A549 (cell line): ENCODE results near the gene DQX1. TPM values are rescaled to one million over a fixed set of nuclear protein-coding genes. Genes with fewer than 3 reads are reported as not detected.
A peak's percentile ranks its signal among the peaks of the same experiment; 100 is the strongest.

Experiments
- ATAC-seq, 2 experiments: fragments of 200-7000 bp in 1 of 2; fragments of >200 bp in 1 of 2; cut with Nextera tagmentation in 1 of 2; cut with Tn5 transposase in 1 of 2; 3 replicates each; pipeline versions ENCODE4 v1.8.0 to v1.9.1; 2018 to 2020; ENCODE audit warnings: mild to moderate bottlenecking in 1 of 2, moderate library complexity in 1 of 2
- CTCF ChIA-PET: fragments of 300-600 bp; sonication (Branson Sonifier 250); formaldehyde crosslinking; extraction: SDS; loops from one replicate; lab custom pipeline; 2021; ENCODE audit warnings: antibody characterized with exemption, inconsistent platforms; lab: Yijun Ruan, JAX
- POLR2A ChIA-PET: fragments of 350-600 bp; formaldehyde crosslinking; extraction: SDS; loops from one replicate; lab custom pipeline; 2021; ENCODE audit warnings: antibody characterized with exemption, inconsistent platforms; lab: Yijun Ruan, JAX
- DNase-seq, 2 experiments: peaks; one replicate each; pipeline versions ENCODE4 v3.0.0 to v3.0.0-alpha.2; 2011 to 2016; ENCODE audit warnings: low read depth in 1 of 2, low spot score in 1 of 2
- FAIRE-seq: peaks from 2 replicates; lab custom pipeline; 2011; peaks lifted over from hg19 to GRCh38; lab: Jason Lieb, UNC
- H3K27ac ChIP-seq, 2 experiments: fragments of >200 bp; sonication (Bioruptor Twin); formaldehyde crosslinking; 3 replicates each; pipeline ENCODE4 v1.5.1; 2016 to 2017
- H3K4me1 ChIP-seq: fragments of >200 bp; sonication (Bioruptor Twin); formaldehyde crosslinking; 3 replicates; pipeline ENCODE4 v1.6.1; 2016
- H3K4me2 ChIP-seq: fragments of >200 bp; sonication (Bioruptor Twin); formaldehyde crosslinking; 3 replicates; pipeline ENCODE4 v1.6.1; 2016
- H3K4me3 ChIP-seq: fragments of >200 bp; sonication (Bioruptor Twin); formaldehyde crosslinking; 3 replicates; pipeline ENCODE4 v1.5.1; 2016
- H3K9me3 ChIP-seq: fragments of >200 bp; sonication (Bioruptor Twin); formaldehyde crosslinking; 3 replicates; pipeline ENCODE4 v1.6.1; 2016
- BHLHE40 ChIP-seq: IDR thresholded peaks from 2 replicates; pipeline ENCODE4 v1.6.1; 2012; ENCODE audit warnings: low read depth, low read length, inconsistent platforms
- CEBPB ChIP-seq, 2 experiments: fragments of >200 bp in 1 of 2; sonication (Bioruptor Twin) in 1 of 2; formaldehyde crosslinking in 1 of 2; IDR thresholded peaks; 2 replicates each; pipeline ENCODE4 v1.6.1; 2012 to 2016
- CHD4 ChIP-seq: fragments of 200-600 bp; sonication (generic); IDR thresholded peaks from 2 replicates; pipeline ENCODE4 v1.6.1; 2016; ENCODE audit warnings: antibody characterized with exemption, mild to moderate bottlenecking, borderline replicate concordance
- FOSB ChIP-seq: fragments of 250-450 bp; sonication (Bioruptor Pico); IDR thresholded peaks from 2 replicates; pipeline ENCODE4 v1.5.0; 2020; ENCODE audit warnings: mild to moderate bottlenecking, moderate library complexity
- HDAC2 ChIP-seq: fragments of 200-600 bp; sonication (generic); IDR thresholded peaks from 2 replicates; pipeline ENCODE4 v1.6.1; 2016
- HOXA7 ChIP-seq: fragments of 250-450 bp; sonication (Bioruptor Pico); IDR thresholded peaks from 2 replicates; pipeline ENCODE4 v1.5.0; 2020; ENCODE audit warnings: mild to moderate bottlenecking, moderate library complexity
- HOXB5 ChIP-seq: fragments of 250-450 bp; sonication (Bioruptor Pico); IDR thresholded peaks from 2 replicates; pipeline ENCODE4 v1.5.0; 2020; ENCODE audit warnings: mild to moderate bottlenecking, moderate library complexity
- KDM1A ChIP-seq: fragments of 200-600 bp; sonication (generic); IDR thresholded peaks from 2 replicates; pipeline ENCODE4 v1.6.1; 2016; ENCODE audit warnings: low read depth, mild to moderate bottlenecking
- MAZ ChIP-seq: fragments of 150-350 bp; IDR thresholded peaks from 2 replicates; pipeline ENCODE4 v1.6.1; 2014; ENCODE audit warnings: antibody characterized with exemption, low read depth, low read length, borderline replicate concordance
- MYC ChIP-seq: IDR thresholded peaks from 2 replicates; pipeline ENCODE4 v1.6.1; 2012; ENCODE audit warnings: mild to moderate bottlenecking, inconsistent platforms, low read length, improper control_type of control experiment, borderline replicate concordance
- PHF8 ChIP-seq: fragments of 200-600 bp; sonication (generic); IDR thresholded peaks from 2 replicates; pipeline ENCODE4 v1.6.1; 2016; ENCODE audit warnings: low read depth, mild to moderate bottlenecking, antibody characterized with exemption, moderate library complexity, borderline replicate concordance
- POLR2A ChIP-seq: IDR thresholded peaks from 2 replicates; pipeline ENCODE4 v1.6.1; 2012; ENCODE audit warnings: mild to moderate bottlenecking, low read length
- POLR2AphosphoS2 ChIP-seq: conservative IDR thresholded peaks from 2 replicates; pipeline ENCODE4 v1.6.1; 2012; ENCODE audit warnings: low read length, improper control_type of control experiment, inconsistent platforms
- RAD21 ChIP-seq, 2 experiments: fragments of >200 bp in 1 of 2; sonication (Bioruptor Twin) in 1 of 2; formaldehyde crosslinking in 1 of 2; IDR thresholded peaks in 1 of 2; conservative IDR thresholded peaks in 1 of 2; 2 replicates in 1 of 2; 3 replicates in 1 of 2; pipeline ENCODE4 v1.6.1; 2012 to 2018; ENCODE audit warnings: inconsistent platforms in 1 of 2
- RARB ChIP-seq: fragments of 250-450 bp; sonication (Bioruptor Pico); IDR thresholded peaks from 2 replicates; pipeline ENCODE4 v1.8.0; 2021; ENCODE audit warnings: mild to moderate bottlenecking, moderate library complexity
- RCOR1 ChIP-seq: fragments of 150-350 bp; IDR thresholded peaks from 2 replicates; pipeline ENCODE4 v1.6.1; 2014; ENCODE audit warnings: antibody characterized with exemption, low read length, low read depth
- SMC3 ChIP-seq: fragments of >200 bp; sonication (Bioruptor Twin); formaldehyde crosslinking; IDR thresholded peaks from 3 replicates; pipeline ENCODE4 v1.6.1; 2018; ENCODE audit warnings: inconsistent platforms
- TFCP2L1 ChIP-seq: fragments of 250-450 bp; sonication (Bioruptor Pico); IDR thresholded peaks from 2 replicates; pipeline ENCODE4 v1.5.0; 2021; ENCODE audit warnings: mild to moderate bottlenecking
- ZFP36 ChIP-seq: fragments of 450-650 bp; IDR thresholded peaks from 2 replicates; pipeline ENCODE4 v1.6.1; 2014; ENCODE audit warnings: borderline replicate concordance; ENCODE audit not compliant: partially characterized antibody
- ZNF302 ChIP-seq: fragments of 250-450 bp; sonication (Bioruptor Pico); IDR thresholded peaks from 2 replicates; pipeline ENCODE4 v1.9.0; 2021; ENCODE audit warnings: inconsistent platforms, mild to moderate bottlenecking, moderate library complexity
- ZSCAN20 ChIP-seq: fragments of 250-450 bp; sonication (Bioruptor Pico); IDR thresholded peaks from 2 replicates; pipeline ENCODE4 v1.8.0; 2022; ENCODE audit warnings: mild to moderate bottlenecking, moderate library complexity
- WGBS: methylation state at CpG from one replicate; pipeline ENCODE4 v1.1.6; 2017; ENCODE audit errors: missing lambda C conversion rate; 5-methylcytosine and 5-hydroxymethylcytosine counted together
- polyA plus RNA-seq, 4 experiments: library from polyadenylated mRNA; depleted of rRNA in 3 of 4; stranded (reverse); fragments of >200 nt; fragmentation: RNase III in 1 of 4; extraction: RNeasy Plus Mini Kit Qiagen cat#74134 plus additional on column Dnase treatment in 1 of 4; gene quantifications; 2 replicates in 3 of 4; 3 replicates in 1 of 4; pipeline ENCODE4 v1.2.3, GENCODE V29; 2011 to 2017
- TF ChIP-seq, protein P1 (sequence below): fragments of 150-350 bp; IDR thresholded peaks from 2 replicates; pipeline ENCODE4 v1.6.1; 2014; ENCODE audit warnings: low read depth, mild to moderate bottlenecking, low read length
- TF ChIP-seq, protein P2 (sequence below): IDR thresholded peaks from 2 replicates; pipeline ENCODE4 v1.6.1; 2012; ENCODE audit warnings: low read depth, borderline replicate concordance
- TF ChIP-seq, protein P3 (sequence below): fragments of 250-450 bp; sonication (Bioruptor Pico); IDR thresholded peaks from 2 replicates; pipeline ENCODE4 v1.5.0; 2021; ENCODE audit warnings: mild to moderate bottlenecking, moderate library complexity, borderline replicate concordance
- TF ChIP-seq, protein P4 (sequence below): fragments of 450-650 bp; IDR thresholded peaks from 2 replicates; pipeline ENCODE4 v1.6.1; 2014; ENCODE audit warnings: antibody characterized with exemption
- TF ChIP-seq, protein P5 (sequence below): IDR thresholded peaks from 2 replicates; pipeline ENCODE4 v1.6.1; 2012
- TF ChIP-seq, protein P6 (sequence below): fragments of 250-450 bp; sonication (Bioruptor Pico); IDR thresholded peaks from 2 replicates; pipeline ENCODE4 v1.5.0; 2020; ENCODE audit warnings: low read depth, mild to moderate bottlenecking, moderate library complexity

DQX1 gene
- polyA plus RNA-seq, 2 of the 4 experiments (the other 2 are of a cell fraction), result 0.15 to 0.39 TPM

DNA sequence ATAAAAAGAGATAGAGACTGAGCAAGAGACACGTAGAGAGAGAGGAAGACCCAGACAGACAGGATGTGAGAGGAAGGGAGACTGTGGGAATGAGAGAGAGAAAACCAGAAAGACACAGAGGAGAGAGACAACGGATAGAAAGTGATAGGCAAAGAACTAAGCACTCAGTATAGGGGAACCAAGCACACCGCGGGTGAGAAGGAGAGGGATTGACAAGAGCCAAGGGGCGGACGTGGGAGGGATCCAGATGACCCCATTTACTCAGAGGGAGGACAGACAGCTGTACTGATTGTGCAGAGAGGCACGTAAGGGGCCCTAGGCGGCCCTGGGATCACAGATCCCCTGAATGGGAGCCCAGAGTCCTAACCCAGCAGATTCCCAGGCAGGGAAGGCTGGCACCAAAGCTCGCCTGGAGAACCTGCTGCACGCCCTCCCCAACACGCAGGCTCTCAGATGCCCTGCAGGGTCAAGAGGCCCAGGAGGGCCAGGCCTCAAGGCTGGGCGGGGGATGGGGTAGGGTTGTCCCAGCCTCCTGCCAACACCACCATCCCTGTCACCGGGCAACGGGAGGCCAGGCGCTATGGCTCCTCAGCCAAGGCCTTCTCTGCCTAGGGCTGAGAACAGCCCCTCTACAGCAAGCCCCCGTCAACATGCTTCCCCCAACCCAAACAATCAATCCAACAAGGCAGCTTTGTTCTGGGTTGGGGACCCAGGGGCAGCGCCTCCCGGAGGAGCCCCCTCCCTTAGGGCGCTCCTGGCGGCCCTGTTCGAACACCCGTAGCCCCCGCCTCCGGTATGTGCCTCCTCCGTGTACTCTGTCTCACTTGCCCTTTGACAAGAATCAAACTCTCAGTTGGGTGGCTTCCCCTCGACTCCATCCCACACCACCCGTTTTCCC, 27.1 kb upstream of the DQX1 start:
- ATAC-seq (no peak; a peak in 1 of 6 replicates), FAIRE-seq (no peak), DNase-seq (no peak)
- POLR2A ChIA-PET, result no interaction called here
- CTCF ChIA-PET, result interaction anchor here (1.1 to 8.6 kb wide), 4 partner anchors 9 to 34 kb away, joined by 3 to 63 read pairs (median 4); no protein-coding TSS in a partner anchor
- peak overlapping the region; percentile 56; the same call in 1 of the 3 replicates for H3K4me3 ChIP-seq
- H3K9me3 ChIP-seq, result no peaks in the 10 kb centered on the region
- peaks cover 17% of the 10 kb centered on the region for H3K4me1 ChIP-seq
- 87% methylated on average over 23 of the region's 27 CpGs for WGBS
- H3K27ac ChIP-seq, result peak overlapping the region in 1 of 2 experiments; percentile 96; a peak in 4 of 6 replicates
- TF ChIP-seq BHLHE40 (no peak), CHD4 (no peak), SMC3 (no peak), HDAC2 (no peak), KDM1A (no peak), RCOR1 (no peak), POLR2A (no peak), RAD21 (conservative IDR thresholded peaks at IDR 0.05 in 1 of 2, IDR thresholded peaks at IDR 0.05 in 1 of 2) (no peak), TFCP2L1 (no peak), MYC (no peak), MAZ (no peak), RARB (no peak), ZFP36 (no peak), POLR2AphosphoS2 (no peak), ZNF302 (no peak), CEBPB (IDR thresholded peaks at IDR 0.05) (no peak)
- TF ChIP-seq, protein P1, sequence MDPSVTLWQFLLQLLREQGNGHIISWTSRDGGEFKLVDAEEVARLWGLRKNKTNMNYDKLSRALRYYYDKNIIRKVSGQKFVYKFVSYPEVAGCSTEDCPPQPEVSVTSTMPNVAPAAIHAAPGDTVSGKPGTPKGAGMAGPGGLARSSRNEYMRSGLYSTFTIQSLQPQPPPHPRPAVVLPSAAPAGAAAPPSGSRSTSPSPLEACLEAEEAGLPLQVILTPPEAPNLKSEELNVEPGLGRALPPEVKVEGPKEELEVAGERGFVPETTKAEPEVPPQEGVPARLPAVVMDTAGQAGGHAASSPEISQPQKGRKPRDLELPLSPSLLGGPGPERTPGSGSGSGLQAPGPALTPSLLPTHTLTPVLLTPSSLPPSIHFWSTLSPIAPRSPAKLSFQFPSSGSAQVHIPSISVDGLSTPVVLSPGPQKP, result no peak
- TF ChIP-seq, protein P2, sequence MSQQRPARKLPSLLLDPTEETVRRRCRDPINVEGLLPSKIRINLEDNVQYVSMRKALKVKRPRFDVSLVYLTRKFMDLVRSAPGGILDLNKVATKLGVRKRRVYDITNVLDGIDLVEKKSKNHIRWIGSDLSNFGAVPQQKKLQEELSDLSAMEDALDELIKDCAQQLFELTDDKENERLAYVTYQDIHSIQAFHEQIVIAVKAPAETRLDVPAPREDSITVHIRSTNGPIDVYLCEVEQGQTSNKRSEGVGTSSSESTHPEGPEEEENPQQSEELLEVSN, result no peak
- TF ChIP-seq, protein P3, sequence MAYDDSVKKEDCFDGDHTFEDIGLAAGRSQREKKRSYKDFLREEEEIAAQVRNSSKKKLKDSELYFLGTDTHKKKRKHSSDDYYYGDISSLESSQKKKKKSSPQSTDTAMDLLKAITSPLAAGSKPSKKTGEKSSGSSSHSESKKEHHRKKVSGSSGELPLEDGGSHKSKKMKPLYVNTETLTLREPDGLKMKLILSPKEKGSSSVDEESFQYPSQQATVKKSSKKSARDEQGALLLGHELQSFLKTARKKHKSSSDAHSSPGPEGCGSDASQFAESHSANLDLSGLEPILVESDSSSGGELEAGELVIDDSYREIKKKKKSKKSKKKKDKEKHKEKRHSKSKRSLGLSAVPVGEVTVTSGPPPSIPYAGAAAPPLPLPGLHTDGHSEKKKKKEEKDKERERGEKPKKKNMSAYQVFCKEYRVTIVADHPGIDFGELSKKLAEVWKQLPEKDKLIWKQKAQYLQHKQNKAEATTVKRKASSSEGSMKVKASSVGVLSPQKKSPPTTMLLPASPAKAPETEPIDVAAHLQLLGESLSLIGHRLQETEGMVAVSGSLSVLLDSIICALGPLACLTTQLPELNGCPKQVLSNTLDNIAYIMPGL (CRISPR knock-in tag), result no peak
- peak overlapping the region; percentile 76 for H3K4me2 ChIP-seq

DNA sequence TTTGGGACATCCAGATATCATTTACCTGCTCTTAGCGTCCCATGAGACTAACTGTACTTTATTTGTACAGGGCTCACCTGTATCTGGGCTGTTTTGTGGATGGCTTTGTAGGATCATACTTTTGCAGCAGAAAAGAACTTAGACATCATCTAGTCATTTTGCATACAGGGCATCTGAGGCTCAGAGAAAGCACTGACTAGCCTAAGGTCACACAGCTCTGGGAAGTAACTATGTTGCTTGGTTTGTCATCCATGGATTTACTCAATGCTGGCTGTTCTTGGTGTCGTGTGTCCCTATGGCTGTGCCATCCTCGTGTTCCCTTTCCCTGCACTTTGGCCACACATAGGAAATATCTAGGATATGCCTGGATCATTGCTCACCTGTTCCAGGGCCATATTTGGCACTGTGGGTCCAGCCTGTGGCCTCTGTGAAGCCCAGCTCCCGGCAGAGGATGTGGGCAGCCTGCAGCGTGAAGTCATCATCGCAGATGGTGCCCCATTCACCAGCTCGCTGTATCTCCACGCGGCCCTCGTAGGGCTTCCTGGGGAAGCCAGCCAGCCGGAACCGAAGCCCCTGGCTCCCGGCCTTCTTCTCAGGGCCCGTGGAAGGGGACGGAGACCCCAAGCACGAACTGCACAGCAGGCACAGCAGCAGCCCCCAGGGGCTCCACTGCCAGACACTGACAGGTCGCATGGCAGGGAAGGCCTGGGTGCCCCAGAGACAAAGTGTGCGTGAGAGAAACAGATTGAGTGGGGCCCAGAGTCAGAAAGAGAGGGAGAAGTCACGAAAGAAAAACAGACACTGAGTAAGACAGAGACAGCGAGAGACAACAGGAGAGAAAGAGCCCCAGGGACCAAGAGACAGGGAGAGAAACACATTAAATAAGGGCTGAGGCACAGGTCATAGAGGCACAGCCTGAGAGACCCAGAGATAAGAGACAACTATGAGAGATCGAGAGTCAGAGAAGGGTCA, 26.2 kb upstream of the DQX1 start:
- 90% methylated on average over 21 of the region's 21 CpGs for WGBS
- Histone ChIP-seq H3K9me3 (no peaks in the 10 kb centered on the region), H3K4me2 (no peak overlapping the region), H3K27ac (no peak overlapping the region), H3K4me1 (peaks cover 19% of the 10 kb centered on the region), H3K4me3 (no peak overlapping the region)
- DNase-seq (no peak), FAIRE-seq (no peak), ATAC-seq (no peak)
- CTCF ChIA-PET, result interaction anchor here (0.5 to 8.6 kb wide), 6 partner anchors 13 to 373 kb away, joined by 3 to 63 read pairs (median 4); no protein-coding TSS in a partner anchor
- TF ChIP-seq HOXB5 (no peak), PHF8 (no peak), FOSB (CRISPR knock-in tag) (no peak), HOXA7 (CRISPR knock-in tag) (no peak), HDAC2 (no peak), KDM1A (no peak), ZSCAN20 (CRISPR knock-in tag) (no peak), MYC (no peak), BHLHE40 (no peak)
- TF ChIP-seq, protein P2, result no peak
- TF ChIP-seq, protein P4, sequence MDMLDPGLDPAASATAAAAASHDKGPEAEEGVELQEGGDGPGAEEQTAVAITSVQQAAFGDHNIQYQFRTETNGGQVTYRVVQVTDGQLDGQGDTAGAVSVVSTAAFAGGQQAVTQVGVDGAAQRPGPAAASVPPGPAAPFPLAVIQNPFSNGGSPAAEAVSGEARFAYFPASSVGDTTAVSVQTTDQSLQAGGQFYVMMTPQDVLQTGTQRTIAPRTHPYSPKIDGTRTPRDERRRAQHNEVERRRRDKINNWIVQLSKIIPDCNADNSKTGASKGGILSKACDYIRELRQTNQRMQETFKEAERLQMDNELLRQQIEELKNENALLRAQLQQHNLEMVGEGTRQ, result no peak
- TF ChIP-seq, protein P5, sequence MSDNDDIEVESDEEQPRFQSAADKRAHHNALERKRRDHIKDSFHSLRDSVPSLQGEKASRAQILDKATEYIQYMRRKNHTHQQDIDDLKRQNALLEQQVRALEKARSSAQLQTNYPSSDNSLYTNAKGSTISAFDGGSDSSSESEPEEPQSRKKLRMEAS, result no peak
- TF ChIP-seq, protein P6, sequence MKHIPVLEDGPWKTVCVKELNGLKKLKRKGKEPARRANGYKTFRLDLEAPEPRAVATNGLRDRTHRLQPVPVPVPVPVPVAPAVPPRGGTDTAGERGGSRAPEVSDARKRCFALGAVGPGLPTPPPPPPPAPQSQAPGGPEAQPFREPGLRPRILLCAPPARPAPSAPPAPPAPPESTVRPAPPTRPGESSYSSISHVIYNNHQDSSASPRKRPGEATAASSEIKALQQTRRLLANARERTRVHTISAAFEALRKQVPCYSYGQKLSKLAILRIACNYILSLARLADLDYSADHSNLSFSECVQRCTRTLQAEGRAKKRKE, result no peak
- TF ChIP-seq, all 56 proteins: peak for 0
- POLR2A ChIA-PET, result no interaction called here
